ENCODE data around the gene C21orf91. TPM values are rescaled to one million over a fixed set of nuclear protein-coding genes. Genes with fewer than 3 reads are reported as not detected.

The C21orf91 gene
- total RNA-seq, 4 donors from 2014 or later: 10.2 to 14.5 (median 12.3) TPM

- Histone ChIP-seq H3K36me3 (peaks cover 0 to 31% of the 10 kb centered on the region in 2 donors), H3K27ac (no peak overlapping the region), H3K4me3 (no peak overlapping the region), H3K27me3 (no peaks in the 10 kb centered on the region), H3K9me3 (no peaks in the 10 kb centered on the region), H3K4me1 (no peaks in the 10 kb centered on the region)
- no peak for TF ChIP-seq POLR2A (IDR thresholded peaks at IDR 0.05)
- TF ChIP-seq EP300 (IDR thresholded peaks at IDR 0.05): no peak
- TF ChIP-seq POLR2AphosphoS5 (IDR thresholded peaks at IDR 0.05): no peak
- TF ChIP-seq, protein P1, sequence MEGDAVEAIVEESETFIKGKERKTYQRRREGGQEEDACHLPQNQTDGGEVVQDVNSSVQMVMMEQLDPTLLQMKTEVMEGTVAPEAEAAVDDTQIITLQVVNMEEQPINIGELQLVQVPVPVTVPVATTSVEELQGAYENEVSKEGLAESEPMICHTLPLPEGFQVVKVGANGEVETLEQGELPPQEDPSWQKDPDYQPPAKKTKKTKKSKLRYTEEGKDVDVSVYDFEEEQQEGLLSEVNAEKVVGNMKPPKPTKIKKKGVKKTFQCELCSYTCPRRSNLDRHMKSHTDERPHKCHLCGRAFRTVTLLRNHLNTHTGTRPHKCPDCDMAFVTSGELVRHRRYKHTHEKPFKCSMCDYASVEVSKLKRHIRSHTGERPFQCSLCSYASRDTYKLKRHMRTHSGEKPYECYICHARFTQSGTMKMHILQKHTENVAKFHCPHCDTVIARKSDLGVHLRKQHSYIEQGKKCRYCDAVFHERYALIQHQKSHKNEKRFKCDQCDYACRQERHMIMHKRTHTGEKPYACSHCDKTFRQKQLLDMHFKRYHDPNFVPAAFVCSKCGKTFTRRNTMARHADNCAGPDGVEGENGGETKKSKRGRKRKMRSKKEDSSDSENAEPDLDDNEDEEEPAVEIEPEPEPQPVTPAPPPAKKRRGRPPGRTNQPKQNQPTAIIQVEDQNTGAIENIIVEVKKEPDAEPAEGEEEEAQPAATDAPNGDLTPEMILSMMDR (IDR thresholded peaks at IDR 0.05): no peak
- WGBS, 2 donors (ENCODE audit: low coverage in 1 of 2): 87 to 94% methylated on average over 3 of the region's 3 CpGs
- no peak for ATAC-seq
Measured at GRCh38 chr21:17783003-17783402, 36.2 kb downstream of the C21orf91 start.

DNA sequence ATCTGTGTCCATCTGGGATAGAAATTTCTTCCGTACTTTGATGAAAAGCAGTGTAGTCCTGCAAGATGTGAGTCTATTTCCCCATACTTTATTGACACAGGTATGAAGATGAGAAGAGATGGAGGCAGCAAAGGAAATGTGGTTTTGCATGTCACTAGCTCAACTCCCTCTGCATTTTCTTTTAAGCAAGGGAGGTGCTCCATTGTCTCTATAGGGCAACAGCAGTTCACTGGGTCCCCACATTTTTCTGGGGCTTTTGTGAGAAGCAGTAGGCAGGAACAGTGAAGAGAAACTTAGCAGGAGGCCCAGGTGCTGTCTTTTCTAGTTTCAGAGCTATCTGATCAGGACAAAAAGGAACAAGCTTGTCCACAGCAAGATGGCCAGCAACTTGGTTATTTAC, 37.1 kb downstream of the C21orf91 start:
- Histone ChIP-seq H3K27ac (no peak overlapping the region), H3K9me3 (no peaks in the 10 kb centered on the region), H3K4me3 (no peak overlapping the region), H3K4me1 (no peaks in the 10 kb centered on the region), H3K36me3 (peaks cover 0 to 23% of the 10 kb centered on the region in 2 donors), H3K27me3 (no peaks in the 10 kb centered on the region)
- ATAC-seq: no peak
- 90% methylated on average over 1 of the region's 1 CpG for WGBS, 2 donors (ENCODE audit: low coverage in 1 of 2)
- no peak for TF ChIP-seq EP300 (IDR thresholded peaks at IDR 0.05)
- TF ChIP-seq, protein P1 (IDR thresholded peaks at IDR 0.05): no peak
- no peak for TF ChIP-seq POLR2AphosphoS5 (IDR thresholded peaks at IDR 0.05)
- no peak for TF ChIP-seq POLR2A (IDR thresholded peaks at IDR 0.05)

- no peaks in the 10 kb centered on the region for H3K27me3 ChIP-seq
- H3K4me1 ChIP-seq: no peaks in the 10 kb centered on the region
- TF ChIP-seq EP300 (IDR thresholded peaks at IDR 0.05) (no peak), POLR2A (IDR thresholded peaks at IDR 0.05) (no peak), POLR2AphosphoS5 (IDR thresholded peaks at IDR 0.05) (no peak)
- TF ChIP-seq, protein P1 (IDR thresholded peaks at IDR 0.05): no peak
- H3K36me3 ChIP-seq: peaks cover 0 to 18% of the 10 kb centered on the region in 2 donors
- no peak for ATAC-seq
- WGBS, 2 donors (ENCODE audit: low coverage in 1 of 2): 88 to 89% methylated on average over 5 of the region's 5 CpGs
- no peak overlapping the region for H3K4me3 ChIP-seq
- no peaks in the 10 kb centered on the region for H3K9me3 ChIP-seq
- H3K27ac ChIP-seq: no peak overlapping the region
Measured at GRCh38 chr21:17781524-17781923, 37.6 kb downstream of the C21orf91 start.

DNA sequence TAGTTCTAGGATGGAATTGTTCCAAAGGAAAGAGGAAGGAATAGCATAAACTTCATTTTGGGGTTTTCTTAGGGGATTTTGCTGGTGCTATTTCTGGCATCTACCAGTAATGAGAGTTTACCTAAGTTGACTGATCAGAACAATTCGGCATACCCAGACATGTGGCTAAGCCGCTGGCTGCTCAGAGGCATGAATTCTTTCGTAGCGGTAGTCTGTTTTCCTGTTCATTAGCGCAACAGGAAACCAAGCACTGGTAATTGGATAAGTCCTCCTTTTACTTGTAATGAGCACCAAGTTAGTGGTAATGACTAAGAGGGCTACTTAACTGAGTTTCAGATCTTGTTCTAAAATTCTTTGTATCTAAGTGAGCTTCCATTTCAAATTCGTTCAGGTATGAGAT, 38.6 kb downstream of the C21orf91 start:
- no peaks in the 10 kb centered on the region for H3K27me3 ChIP-seq
- no peak for ATAC-seq
- no peak overlapping the region for H3K4me3 ChIP-seq
- no peaks in the 10 kb centered on the region for H3K4me1 ChIP-seq
- no peaks in the 10 kb centered on the region for H3K9me3 ChIP-seq
- TF ChIP-seq POLR2AphosphoS5 (IDR thresholded peaks at IDR 0.05) (no peak), POLR2A (IDR thresholded peaks at IDR 0.05) (no peak), EP300 (IDR thresholded peaks at IDR 0.05) (no peak)
- TF ChIP-seq, protein P1 (IDR thresholded peaks at IDR 0.05): no peak
- H3K36me3 ChIP-seq: peaks cover 0 to 8% of the 10 kb centered on the region in 2 donors
- WGBS, 2 donors (ENCODE audit: low coverage in 1 of 2): 72 to 83% methylated on average over 6 of the region's 6 CpGs
- no peak overlapping the region for H3K27ac ChIP-seq

- no peak overlapping the region for H3K27ac ChIP-seq
- H3K9me3 ChIP-seq: no peaks in the 10 kb centered on the region
- 86 to 100% methylated on average over 3 of the region's 3 CpGs for WGBS, 2 donors (ENCODE audit: low coverage in 1 of 2)
Measured at GRCh38 chr21:17779980-17780379, 39.2 kb downstream of the C21orf91 start.

More at GRCh38 chr21:17779980-17780379, 39.2 kb downstream of the C21orf91 start:
- Histone ChIP-seq H3K4me3 (no peak overlapping the region), H3K27me3 (no peaks in the 10 kb centered on the region), H3K4me1 (no peaks in the 10 kb centered on the region), H3K36me3 (peaks cover 0 to 3% of the 10 kb centered on the region in 2 donors)
- ATAC-seq: no peak
- TF ChIP-seq POLR2AphosphoS5 (IDR thresholded peaks at IDR 0.05): no peak
- no peak for TF ChIP-seq EP300 (IDR thresholded peaks at IDR 0.05)
- no peak for TF ChIP-seq POLR2A (IDR thresholded peaks at IDR 0.05)
